PFSK-1 (cell line): Measurements from ENCODE around the gene AAK1.

Source experiments
- FOXP2 ChIP-seq: optimal IDR thresholded peaks from 2 replicates; pipeline ENCODE3; 2011; ENCODE audit warnings: borderline replicate concordance, control low read depth, inconsistent platforms; ENCODE audit not compliant: insufficient read depth; ENCODE audit errors: extremely low read length, extremely low read depth
- POLR2AphosphoS5 ChIP-seq: IDR thresholded peaks from 2 replicates; pipeline ENCODE4 v1.6.1; 2012; ENCODE audit warnings: low read depth, mild to moderate bottlenecking, control low read depth, low read length, moderate library complexity
- SIN3A ChIP-seq: IDR thresholded peaks from 2 replicates; pipeline ENCODE4 v1.6.1; 2012; ENCODE audit warnings: mild to moderate bottlenecking, low read length, moderate library complexity, borderline replicate concordance; ENCODE audit not compliant: insufficient read depth
- TAF1 ChIP-seq: IDR thresholded peaks from 2 replicates; pipeline ENCODE4 v1.6.1; 2012; ENCODE audit warnings: low read length, control low read depth, borderline replicate concordance; ENCODE audit not compliant: insufficient read depth
- TF ChIP-seq, protein P1 (sequence below), 2 experiments: IDR thresholded peaks; 2 replicates each; pipeline versions ENCODE4 v1.6.1 to v1.8.0; 2011 to 2012; ENCODE audit warnings: low read depth in 2 of 2, low read length in 2 of 2, control low read depth in 1 of 2, inconsistent platforms in 1 of 2, mild to moderate bottlenecking in 1 of 2, moderate library complexity in 1 of 2; ENCODE audit not compliant: insufficient read depth in 1 of 2

Gene AAK1

DNA sequence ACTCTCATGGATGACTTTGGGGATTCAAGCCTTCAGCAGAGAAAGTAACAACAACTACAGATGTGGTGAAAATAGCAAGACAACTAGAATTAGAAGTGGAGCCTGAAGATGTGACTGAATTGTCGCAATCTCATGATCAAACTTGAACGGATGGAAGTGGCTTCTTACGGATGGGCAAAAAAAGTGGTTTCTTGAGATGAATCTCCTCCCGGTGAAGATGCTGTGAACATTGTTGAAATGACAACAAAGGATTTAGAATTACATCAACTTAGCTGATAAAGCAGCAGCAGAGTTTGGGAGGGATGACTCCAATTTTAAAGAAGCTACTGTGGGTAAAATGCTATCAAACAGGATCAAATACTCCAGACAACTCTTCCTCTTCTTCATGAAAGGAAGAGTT, 43.1 kb downstream of the AAK1 start:
- TF ChIP-seq TAF1 (no peak), POLR2AphosphoS5 (no peak), FOXP2 (no peak), SIN3A (no peak)
- TF ChIP-seq, protein P1, sequence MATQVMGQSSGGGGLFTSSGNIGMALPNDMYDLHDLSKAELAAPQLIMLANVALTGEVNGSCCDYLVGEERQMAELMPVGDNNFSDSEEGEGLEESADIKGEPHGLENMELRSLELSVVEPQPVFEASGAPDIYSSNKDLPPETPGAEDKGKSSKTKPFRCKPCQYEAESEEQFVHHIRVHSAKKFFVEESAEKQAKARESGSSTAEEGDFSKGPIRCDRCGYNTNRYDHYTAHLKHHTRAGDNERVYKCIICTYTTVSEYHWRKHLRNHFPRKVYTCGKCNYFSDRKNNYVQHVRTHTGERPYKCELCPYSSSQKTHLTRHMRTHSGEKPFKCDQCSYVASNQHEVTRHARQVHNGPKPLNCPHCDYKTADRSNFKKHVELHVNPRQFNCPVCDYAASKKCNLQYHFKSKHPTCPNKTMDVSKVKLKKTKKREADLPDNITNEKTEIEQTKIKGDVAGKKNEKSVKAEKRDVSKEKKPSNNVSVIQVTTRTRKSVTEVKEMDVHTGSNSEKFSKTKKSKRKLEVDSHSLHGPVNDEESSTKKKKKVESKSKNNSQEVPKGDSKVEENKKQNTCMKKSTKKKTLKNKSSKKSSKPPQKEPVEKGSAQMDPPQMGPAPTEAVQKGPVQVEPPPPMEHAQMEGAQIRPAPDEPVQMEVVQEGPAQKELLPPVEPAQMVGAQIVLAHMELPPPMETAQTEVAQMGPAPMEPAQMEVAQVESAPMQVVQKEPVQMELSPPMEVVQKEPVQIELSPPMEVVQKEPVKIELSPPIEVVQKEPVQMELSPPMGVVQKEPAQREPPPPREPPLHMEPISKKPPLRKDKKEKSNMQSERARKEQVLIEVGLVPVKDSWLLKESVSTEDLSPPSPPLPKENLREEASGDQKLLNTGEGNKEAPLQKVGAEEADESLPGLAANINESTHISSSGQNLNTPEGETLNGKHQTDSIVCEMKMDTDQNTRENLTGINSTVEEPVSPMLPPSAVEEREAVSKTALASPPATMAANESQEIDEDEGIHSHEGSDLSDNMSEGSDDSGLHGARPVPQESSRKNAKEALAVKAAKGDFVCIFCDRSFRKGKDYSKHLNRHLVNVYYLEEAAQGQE (IDR thresholded peaks at IDR 0.05; ENCODE audit: insufficient read depth in 1 of 2, low read depth in 2 of 2, low read length in 2 of 2), result no peak

DNA sequence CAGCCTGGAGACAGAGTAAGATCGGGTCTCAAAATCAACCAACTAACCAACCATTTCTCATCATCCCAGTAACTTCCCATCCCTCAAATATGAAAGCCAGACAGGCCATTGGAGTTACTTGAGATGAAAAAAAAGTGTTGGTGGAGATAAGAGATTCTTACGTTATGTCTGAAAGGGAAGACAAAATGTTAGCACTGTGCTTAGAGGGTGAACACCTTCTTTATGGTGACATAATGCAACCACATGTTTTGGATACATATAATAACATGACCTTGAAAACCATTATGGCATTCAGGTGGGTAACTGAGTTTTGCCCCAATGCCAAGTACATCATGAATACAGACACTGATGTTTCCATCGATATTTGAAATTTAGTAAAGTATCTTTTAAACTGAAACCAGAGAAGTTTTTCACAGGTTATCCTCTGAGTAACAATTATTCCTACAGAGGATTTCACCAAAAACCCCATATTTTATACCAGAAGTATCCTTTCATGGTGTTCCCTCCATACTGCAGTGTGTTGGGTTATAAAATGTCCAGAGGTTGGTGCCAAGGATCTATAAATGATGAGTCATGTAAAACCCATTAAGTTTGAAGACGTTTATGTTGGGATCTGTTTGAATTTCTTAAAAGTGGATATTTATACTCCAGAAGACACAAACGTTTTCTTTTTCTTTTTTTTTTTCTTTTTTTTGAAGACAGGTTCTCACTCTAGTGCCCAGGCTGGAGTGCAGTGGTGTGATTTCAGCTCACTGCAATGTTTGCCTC, 45.5 kb downstream of the AAK1 start:
- TF ChIP-seq TAF1, result no peak
- no peak for TF ChIP-seq SIN3A
- TF ChIP-seq, protein P1 (IDR thresholded peaks at IDR 0.05; ENCODE audit: insufficient read depth in 1 of 2, low read depth in 2 of 2, low read length in 2 of 2), result no peak
- TF ChIP-seq POLR2AphosphoS5, result no peak
- TF ChIP-seq FOXP2, result no peak

DNA sequence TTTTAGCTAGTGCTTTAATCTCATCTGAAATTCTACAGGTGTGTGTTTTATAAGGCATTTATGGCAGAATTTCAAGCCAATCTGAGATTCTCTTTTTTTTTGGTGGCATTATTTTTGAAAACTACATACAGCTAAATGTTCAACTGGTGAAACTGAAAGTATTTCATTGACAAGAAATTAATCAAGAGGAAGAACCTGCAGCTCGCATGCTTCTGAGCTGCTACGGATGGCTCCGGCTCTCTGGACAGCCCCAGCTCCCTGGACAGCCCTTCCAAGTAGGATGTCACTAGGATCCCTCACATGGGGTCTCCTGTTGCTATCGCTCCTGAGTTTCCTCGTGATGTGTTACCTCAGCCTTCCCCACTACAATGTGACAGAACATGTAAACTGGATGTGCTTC, 46.4 kb downstream of the AAK1 start:
- TF ChIP-seq SIN3A (no peak), FOXP2 (no peak), TAF1 (no peak), POLR2AphosphoS5 (no peak)
- TF ChIP-seq, protein P1 (IDR thresholded peaks at IDR 0.05; ENCODE audit: insufficient read depth in 1 of 2, low read depth in 2 of 2, low read length in 2 of 2), result no peak

DNA sequence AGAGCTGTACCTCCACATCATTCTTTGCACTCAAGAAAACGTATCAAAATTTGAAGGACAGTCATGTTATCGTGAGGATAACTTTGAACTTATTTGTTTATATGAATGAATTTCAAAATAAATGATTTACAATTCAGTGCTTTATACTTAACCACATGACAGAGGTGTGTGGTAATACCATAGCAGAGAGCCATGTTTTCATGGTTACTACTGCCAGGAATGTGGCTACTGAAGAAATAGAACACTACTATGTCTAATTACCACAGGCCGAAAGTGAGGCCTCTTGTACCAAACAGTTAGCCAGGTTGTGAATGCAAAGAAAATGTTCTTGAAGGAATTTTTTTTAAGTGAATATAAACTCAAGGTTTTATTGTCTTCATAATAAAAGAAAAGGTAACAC, 49.2 kb downstream of the AAK1 start:
- TF ChIP-seq TAF1, result no peak
- no peak for TF ChIP-seq POLR2AphosphoS5
- TF ChIP-seq FOXP2, result no peak
- TF ChIP-seq, protein P1 (IDR thresholded peaks at IDR 0.05; ENCODE audit: insufficient read depth in 1 of 2, low read depth in 2 of 2, low read length in 2 of 2), result no peak
- no peak for TF ChIP-seq SIN3A

DNA sequence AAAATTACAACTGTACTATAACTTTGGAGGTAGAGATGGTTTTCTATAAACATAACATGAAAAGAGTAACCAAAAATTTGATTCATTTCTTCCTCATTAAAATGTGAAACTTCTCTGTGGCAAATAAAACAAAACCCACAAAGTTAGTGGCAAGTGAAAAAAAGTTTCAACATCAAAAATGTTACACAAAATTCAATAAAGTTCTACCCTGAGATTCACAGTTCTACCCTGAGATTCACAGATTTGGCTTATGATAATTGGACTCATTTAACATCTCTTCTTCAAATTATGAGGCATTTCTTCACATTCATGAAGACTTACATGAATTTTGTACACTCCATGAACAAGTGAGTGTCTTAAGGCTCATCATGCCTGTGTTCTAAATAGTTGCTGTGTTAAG, 51.0 kb downstream of the AAK1 start:
- no peak for TF ChIP-seq FOXP2
- no peak for TF ChIP-seq TAF1
- TF ChIP-seq SIN3A, result no peak
- no peak for TF ChIP-seq POLR2AphosphoS5
- TF ChIP-seq, protein P1 (IDR thresholded peaks at IDR 0.05; ENCODE audit: insufficient read depth in 1 of 2, low read depth in 2 of 2, low read length in 2 of 2), result no peak
